GM13977 (cell line): ENCODE results near the gene EPS8.

Experiments used
- DNase-seq: peaks from one replicate; pipeline ENCODE4 v3.0.0; 2012; ENCODE audit warnings: low spot score
- in situ Hi-C: fragments of 300-500 bp; cut with MboI; formaldehyde crosslinking; loops from one replicate; pipeline ENCODE4 v1.12.0; 2022; ENCODE audit warnings: low sequenced_read_pairs, low pct_unique_long_range_greater_than_20kb, mixed read lengths, inconsistent platforms; ENCODE audit not compliant: unreplicated experiment
- TF ChIP-seq, protein P1 (sequence below): IDR thresholded peaks from 2 replicates; pipeline ENCODE4 v1.5.1; 2012; ENCODE audit warnings: mild to moderate bottlenecking, control low read depth; ENCODE audit not compliant: insufficient read depth; ENCODE audit errors: extremely low read depth, missing control alignments

EPS8 gene

DNA sequence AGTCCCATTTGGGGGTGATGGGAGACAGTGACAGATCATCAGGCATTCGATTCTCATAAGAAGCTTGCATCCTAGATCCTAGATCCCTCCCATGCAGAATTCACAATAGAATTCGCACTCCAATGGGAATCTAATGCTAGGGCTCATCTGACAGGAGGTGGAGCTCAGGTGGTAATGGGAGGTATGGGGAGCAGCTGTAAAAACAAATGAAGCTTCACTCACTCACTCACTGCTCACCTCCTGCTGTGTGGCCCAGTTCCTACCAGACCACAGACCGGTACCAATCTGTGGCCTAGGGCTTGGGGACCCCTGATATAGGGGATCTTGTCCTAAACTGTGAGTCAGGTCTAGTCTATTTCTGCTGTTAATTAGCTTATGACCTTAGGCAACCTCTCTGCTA, 40.1 kb upstream of the EPS8 start:
- TF ChIP-seq, protein P1, sequence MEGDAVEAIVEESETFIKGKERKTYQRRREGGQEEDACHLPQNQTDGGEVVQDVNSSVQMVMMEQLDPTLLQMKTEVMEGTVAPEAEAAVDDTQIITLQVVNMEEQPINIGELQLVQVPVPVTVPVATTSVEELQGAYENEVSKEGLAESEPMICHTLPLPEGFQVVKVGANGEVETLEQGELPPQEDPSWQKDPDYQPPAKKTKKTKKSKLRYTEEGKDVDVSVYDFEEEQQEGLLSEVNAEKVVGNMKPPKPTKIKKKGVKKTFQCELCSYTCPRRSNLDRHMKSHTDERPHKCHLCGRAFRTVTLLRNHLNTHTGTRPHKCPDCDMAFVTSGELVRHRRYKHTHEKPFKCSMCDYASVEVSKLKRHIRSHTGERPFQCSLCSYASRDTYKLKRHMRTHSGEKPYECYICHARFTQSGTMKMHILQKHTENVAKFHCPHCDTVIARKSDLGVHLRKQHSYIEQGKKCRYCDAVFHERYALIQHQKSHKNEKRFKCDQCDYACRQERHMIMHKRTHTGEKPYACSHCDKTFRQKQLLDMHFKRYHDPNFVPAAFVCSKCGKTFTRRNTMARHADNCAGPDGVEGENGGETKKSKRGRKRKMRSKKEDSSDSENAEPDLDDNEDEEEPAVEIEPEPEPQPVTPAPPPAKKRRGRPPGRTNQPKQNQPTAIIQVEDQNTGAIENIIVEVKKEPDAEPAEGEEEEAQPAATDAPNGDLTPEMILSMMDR = no peak
- no peak for DNase-seq
- in situ Hi-C loops = no loop called here

DNA sequence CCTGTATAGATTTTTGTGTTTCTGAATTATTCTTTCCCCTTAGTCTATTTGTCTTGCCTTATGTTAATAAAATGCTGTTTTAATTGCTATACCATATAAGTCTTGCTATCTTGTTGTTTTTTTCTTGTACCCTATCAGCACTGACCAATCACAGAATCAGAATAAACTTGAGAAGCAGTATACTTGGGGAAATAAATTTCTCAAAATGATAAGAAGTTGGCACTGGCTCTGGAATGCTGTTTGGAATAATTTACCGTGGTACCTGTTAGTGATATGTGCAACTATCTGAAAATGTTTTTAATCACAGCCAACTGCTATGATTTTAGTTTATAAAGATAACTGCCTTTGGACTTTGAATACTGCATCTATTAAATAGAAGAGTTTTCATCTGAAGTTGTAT, 37.9 kb upstream of the EPS8 start:
- in situ Hi-C loops = no loop called here
- DNase-seq = no peak
- TF ChIP-seq, protein P1 = no peak

DNA sequence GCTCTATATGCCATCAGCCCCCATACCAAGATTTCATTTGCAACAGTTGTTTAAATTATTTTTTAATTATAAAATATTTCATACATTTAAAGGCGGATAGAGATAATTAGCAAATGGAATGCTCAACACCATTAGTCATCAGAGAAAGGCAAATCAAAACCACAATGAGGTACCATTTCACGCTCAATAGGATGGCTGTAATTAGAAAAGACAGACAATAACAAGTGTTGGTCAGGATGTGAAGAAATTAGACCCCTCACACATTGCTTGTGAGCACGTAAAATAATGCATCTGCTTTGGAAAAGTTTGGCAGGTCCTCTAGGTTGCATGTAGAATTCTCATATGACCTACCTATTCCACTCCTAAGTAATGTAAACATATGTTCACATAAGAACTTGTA, 35.3 kb upstream of the EPS8 start:
- in situ Hi-C loops = no loop called here
- no peak for DNase-seq
- TF ChIP-seq, protein P1 = no peak

DNA sequence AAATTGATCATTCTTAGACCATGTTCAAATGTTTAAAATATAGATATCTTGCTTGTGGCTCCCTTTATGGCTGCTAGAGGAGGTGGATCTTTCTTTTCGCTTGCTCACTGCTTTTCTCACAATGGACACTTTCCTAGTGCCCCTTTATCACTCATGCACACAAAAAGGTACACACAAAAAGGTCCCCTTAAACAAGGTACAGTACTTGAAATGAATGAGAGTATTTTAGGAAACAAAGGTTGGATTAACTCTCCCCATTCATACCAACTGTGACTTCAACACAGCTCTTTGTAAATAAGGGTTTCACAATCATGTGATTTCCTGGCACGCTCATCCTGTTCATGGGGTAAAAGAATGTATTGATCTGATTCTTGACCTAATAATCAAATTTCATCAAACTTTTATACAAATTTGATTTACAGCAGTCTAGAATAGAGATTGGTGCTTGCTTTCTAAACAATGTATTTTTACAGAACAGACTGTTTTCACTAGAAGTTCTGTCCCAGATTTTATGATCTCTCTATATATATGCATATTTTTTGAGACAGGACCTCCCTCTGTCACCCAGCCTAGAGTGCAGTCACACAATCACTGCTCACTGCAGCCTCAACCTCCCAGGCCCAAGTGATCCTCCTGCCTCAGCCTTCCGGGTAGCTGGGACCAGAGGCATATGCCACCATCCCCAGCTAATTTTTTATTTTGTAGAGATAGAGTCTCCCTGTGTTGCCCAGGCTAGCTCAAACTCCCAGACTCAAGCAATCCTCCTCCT, 34.4 kb upstream of the EPS8 start:
- in situ Hi-C loops = no loop called here
- DNase-seq = no peak
- TF ChIP-seq, protein P1 = no peak

DNA sequence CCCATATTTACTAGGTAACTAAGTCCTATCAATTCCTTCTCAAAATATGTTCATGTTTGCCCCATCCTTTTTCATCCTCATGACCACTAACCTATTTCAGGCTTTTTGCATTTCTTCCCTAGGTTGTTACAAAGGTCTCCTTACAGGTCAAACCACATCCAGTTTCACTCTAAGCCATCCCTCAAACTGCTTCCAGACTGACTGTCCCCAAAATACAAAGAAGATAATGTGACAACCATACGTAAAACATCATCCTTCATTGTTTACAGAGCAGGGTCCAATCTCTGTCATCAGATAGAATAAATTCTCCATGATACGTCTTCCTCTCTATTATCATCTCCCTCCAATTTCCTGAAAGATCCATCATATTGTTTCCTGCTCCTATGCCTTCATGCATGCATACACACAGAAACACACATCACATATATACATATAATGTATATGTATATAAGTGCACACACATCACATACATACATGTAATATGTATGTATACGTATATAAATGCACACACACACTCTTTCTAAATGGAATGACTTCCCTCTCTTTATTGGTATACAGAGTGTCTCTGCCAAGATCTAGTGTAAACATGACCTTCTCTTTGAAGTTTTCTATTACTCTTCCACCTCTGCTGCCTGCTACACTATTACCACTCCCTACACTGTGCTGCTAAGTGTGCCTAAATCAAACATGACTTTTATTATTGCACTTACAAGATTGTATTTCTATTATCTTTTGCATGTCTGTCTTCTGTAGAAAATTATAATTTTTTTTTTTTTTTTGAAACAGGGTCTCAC, 30.7 kb upstream of the EPS8 start:
- TF ChIP-seq, protein P1 = no peak
- no peak for DNase-seq
- in situ Hi-C loops = no loop called here

DNA sequence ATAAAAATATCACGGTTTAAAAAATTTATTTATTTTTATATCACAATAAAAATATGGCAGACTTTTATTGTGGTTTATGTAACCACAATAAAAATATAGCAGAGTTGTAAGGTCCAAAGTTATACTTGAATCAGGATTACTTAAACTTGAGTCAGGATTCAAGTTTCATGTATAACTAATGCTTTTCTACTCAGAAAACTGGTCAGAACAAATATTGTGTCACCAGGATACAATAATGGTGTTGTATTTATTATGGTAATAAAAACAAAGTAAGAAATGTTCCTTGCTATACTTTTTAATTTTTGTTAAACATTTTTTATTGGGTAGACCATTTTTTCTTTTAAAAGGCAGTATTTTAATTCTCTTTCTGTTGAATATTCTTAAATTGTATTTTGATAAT, 29.2 kb upstream of the EPS8 start:
- TF ChIP-seq, protein P1 = no peak
- in situ Hi-C loops = no loop called here
- DNase-seq = no peak
